ENCODE results near the gene DNAH17.
"Not testable (repeated sequence)": the region's sequence is repeated elsewhere in the genome, so short reads cannot be mapped to it uniquely, and the experiment has no call there.

Gene DNAH17

GRCh38 chr17:78514521-78514920 lies 62.7 kb downstream of the DNAH17 start:
- DNase-seq, result no peak

GRCh38 chr17:78512976-78513375 lies 64.2 kb downstream of the DNAH17 start:
- no peak for DNase-seq

GRCh38 chr17:78510141-78511075 lies 66.8 kb downstream of the DNAH17 start:
- DNase-seq, result no peak

- no peak for DNase-seq
These were observed 69.7 kb downstream of the DNAH17 start for GRCh38 chr17:78507526-78507925.

- no peak for DNase-seq
These were observed 70.5 kb downstream of the DNAH17 start for GRCh38 chr17:78506454-78507309.

- DNase-seq, result no peak
These were observed 72.9 kb downstream of the DNAH17 start for GRCh38 chr17:78504156-78504925.

GRCh38 chr17:78503388-78503787 lies 73.8 kb downstream of the DNAH17 start:
- DNase-seq, result not testable (repeated sequence)

- DNase-seq, result no peak
These were observed 74.5 kb downstream of the DNAH17 start for GRCh38 chr17:78502611-78503148.

GRCh38 chr17:78501241-78502036 lies 75.8 kb downstream of the DNAH17 start:
- no peak for DNase-seq

- no peak for DNase-seq
These were observed 76.4 kb downstream of the DNAH17 start for GRCh38 chr17:78500806-78501205.

- no peak for DNase-seq
These were observed 77.3 kb downstream of the DNAH17 start for GRCh38 chr17:78499715-78500540.

GRCh38 chr17:78498848-78499247 lies 78.3 kb downstream of the DNAH17 start:
- no peak for DNase-seq

GRCh38 chr17:78497115-78497540 lies 80.1 kb downstream of the DNAH17 start:
- peak; percentile 56 to 70 for DNase-seq

- DNase-seq, result no peak
These were observed 80.9 kb downstream of the DNAH17 start for GRCh38 chr17:78496311-78496710.

- DNase-seq, result no peak
These were observed 81.6 kb downstream of the DNAH17 start for GRCh38 chr17:78495634-78496033.

- DNase-seq, result no peak
These were observed 82.4 kb downstream of the DNAH17 start for GRCh38 chr17:78494696-78495330.

GRCh38 chr17:78493853-78494695 lies 83.1 kb downstream of the DNAH17 start:
- no peak for DNase-seq

- DNase-seq, result no peak
These were observed 83.7 kb downstream of the DNAH17 start for GRCh38 chr17:78493450-78493849.

- DNase-seq, result no peak
These were observed 84.9 kb downstream of the DNAH17 start for GRCh38 chr17:78492116-78492799.
